Choroid plexus epithelial cell (primary cell): ENCODE measurements around the gene LIN54.
"Not testable (repeated sequence)": the region's sequence is repeated elsewhere in the genome, so short reads cannot be mapped to it uniquely, and the experiment has no call there.

Experiments used
- DNase-seq: peaks from one replicate; pipeline ENCODE4 v3.0.0-alpha.2; 2010; ENCODE audit warnings: low read depth
- H3K4me3 ChIP-seq: 2 replicates; pipeline ENCODE4 v1.5.1; 2011; ENCODE audit warnings: low read depth, mild to moderate bottlenecking, control low read depth, low read length, moderate library complexity
- TF ChIP-seq, protein P1 (sequence below): conservative IDR thresholded peaks from 2 replicates; pipeline ENCODE4 v1.5.1; 2011; ENCODE audit warnings: low read depth, mild to moderate bottlenecking, control low read depth, inconsistent platforms, low read length, moderate library complexity

Gene LIN54

GRCh38 chr4:83010522-83011318 is at the start of gene LIN54:
Gene LIN54, minus strand, starts transcription at chr4:83010823. Its CDS starts 25,979 bp downstream, at chr4:82984844.
- peak within 1 kb of the TSS; percentile 86 for H3K4me3 ChIP-seq
- peak; percentile 73 for DNase-seq
- TF ChIP-seq, protein P1, sequence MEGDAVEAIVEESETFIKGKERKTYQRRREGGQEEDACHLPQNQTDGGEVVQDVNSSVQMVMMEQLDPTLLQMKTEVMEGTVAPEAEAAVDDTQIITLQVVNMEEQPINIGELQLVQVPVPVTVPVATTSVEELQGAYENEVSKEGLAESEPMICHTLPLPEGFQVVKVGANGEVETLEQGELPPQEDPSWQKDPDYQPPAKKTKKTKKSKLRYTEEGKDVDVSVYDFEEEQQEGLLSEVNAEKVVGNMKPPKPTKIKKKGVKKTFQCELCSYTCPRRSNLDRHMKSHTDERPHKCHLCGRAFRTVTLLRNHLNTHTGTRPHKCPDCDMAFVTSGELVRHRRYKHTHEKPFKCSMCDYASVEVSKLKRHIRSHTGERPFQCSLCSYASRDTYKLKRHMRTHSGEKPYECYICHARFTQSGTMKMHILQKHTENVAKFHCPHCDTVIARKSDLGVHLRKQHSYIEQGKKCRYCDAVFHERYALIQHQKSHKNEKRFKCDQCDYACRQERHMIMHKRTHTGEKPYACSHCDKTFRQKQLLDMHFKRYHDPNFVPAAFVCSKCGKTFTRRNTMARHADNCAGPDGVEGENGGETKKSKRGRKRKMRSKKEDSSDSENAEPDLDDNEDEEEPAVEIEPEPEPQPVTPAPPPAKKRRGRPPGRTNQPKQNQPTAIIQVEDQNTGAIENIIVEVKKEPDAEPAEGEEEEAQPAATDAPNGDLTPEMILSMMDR: no peak

- peak; percentile 59 for DNase-seq
- H3K4me3 ChIP-seq: no peak overlapping the region
- TF ChIP-seq, protein P1: peak; percentile 54
Measured at GRCh38 chr4:83054928-83055327, 44.3 kb upstream of the LIN54 start.

DNA sequence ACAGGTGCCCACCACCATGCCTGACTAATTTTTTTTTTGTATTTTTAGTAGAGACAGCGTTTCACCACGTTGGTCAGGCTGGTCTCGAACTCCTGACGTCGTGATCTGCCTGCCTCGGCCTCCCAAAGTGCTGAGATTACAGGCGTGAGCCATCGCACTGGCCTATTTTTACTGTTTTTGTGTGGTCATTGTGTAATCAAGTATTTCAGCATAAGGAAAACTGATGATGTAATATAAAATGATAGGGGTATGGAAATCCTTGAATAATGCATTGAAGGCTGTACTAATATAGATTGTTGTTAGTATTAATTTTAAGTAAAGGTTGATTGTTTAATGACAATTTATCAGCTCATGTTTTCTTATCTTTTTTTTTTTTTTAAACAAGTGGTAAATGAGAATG is 38.2 kb upstream of the LIN54 start:
- not testable (repeated sequence) for DNase-seq, H3K4me3 ChIP-seq

- TF ChIP-seq, protein P1: no peak
- no peak for DNase-seq
- H3K4me3 ChIP-seq: no peak overlapping the region
Measured at GRCh38 chr4:83046693-83047473, 36.3 kb upstream of the LIN54 start.

DNA sequence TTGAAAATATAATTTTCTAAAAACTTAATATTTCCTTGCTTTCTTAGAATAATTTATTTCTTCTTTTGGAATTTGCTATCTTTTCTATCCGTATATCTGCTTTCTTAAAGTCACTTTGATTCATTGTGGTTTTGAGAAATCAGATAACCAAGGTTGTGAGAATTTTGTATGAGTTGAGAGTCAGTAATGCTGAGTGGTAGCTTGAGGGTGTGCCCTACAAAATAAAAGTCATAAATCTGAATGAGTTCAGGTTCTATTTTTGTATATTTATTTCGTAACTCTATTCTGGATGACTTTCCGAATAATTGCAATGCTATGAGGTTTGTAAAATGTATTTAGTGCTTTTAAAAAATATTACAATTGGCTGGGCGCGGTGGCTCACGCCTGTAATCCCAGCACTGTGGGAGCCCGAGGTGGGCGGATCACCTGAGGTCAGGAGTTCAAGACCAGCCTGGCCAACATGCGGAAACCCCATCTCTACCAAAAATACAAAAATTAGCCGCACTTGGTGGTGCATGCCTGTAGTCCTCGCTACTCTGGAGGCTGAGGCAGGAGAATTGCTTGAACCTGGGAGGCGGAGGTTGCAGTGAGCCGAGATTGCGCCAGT is 33.3 kb upstream of the LIN54 start:
- TF ChIP-seq, protein P1: no peak
- H3K4me3 ChIP-seq: no peak overlapping the region
- peak; percentile 54 for DNase-seq

DNA sequence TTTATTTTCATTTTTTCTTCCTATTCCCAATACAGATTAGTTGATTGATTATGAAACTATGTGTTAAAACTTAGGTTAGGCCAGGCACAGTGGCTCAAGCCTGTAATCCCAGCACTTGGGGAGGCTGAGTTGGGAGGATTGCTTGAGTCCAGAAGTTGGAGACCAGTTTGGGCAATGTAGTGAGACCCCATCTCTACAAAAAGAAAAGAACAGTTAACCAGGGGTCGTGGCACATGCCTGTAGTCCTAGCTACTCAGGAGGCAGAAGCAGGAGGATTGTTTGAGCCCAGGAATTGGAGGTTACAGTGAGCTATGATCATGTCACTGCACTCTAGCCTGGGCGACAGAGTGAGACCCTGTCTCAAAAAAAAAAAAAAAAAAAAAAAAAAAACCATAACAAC is 32.5 kb upstream of the LIN54 start:
- DNase-seq, H3K4me3 ChIP-seq: not testable (repeated sequence)

- DNase-seq: no peak
- no peak overlapping the region for H3K4me3 ChIP-seq
- TF ChIP-seq, protein P1: peak; percentile 19
Measured at GRCh38 chr4:83040269-83040668, 29.6 kb upstream of the LIN54 start.
